Tibial nerve (tissue), 3 donors: ENCODE data around the gene CDH22.

ENCODE experiments used
- CTCF ChIP-seq, 5 experiments: fragments of 200-600 bp in 3 of 5; fragments of 450-650 bp in 2 of 5; sonication (generic) in 3 of 5; IDR thresholded peaks; one replicate each; pipeline ENCODE4 v1.5.1; 2016 to 2019; ENCODE audit warnings: antibody characterized with exemption in 5 of 5, mild to moderate bottlenecking in 3 of 5, moderate library complexity in 2 of 5
- POLR2A ChIP-seq, 2 donors: fragments of 450-650 bp; IDR thresholded peaks; one replicate each; pipeline ENCODE4 v1.6.1; 2017; ENCODE audit warnings: antibody characterized with exemption in 2 of 2, mild to moderate bottlenecking in 2 of 2, moderate library complexity in 2 of 2

- TF ChIP-seq CTCF (IDR thresholded peaks at IDR 0.05) = no peak
- no peak for TF ChIP-seq POLR2A (IDR thresholded peaks at IDR 0.05)
These were observed 33.2 kb downstream of the CDH22 start for GRCh38 chr20:46275091-46275490.
